HepG2 (cell line): ENCODE measurements around the gene RARA. TPM values are rescaled to one million over a fixed set of nuclear protein-coding genes. Genes with fewer than 3 reads are reported as not detected.
A peak's percentile ranks its signal among the peaks of the same experiment; 100 is the strongest.

Experiments
- CBX5 ChIP-seq: sonication (generic); formaldehyde crosslinking; IDR thresholded peaks from 2 replicates; pipeline ENCODE4 v1.4.0; 2020; ENCODE audit warnings: missing genetic modification reagents, borderline replicate concordance
- CENPX ChIP-seq: sonication (generic); formaldehyde crosslinking; IDR thresholded peaks from 2 replicates; pipeline ENCODE4 v1.9.0; 2021; ENCODE audit warnings: mild to moderate bottlenecking, missing genetic modification reagents, moderate library complexity
- CHD4 ChIP-seq: fragments of 200-600 bp; sonication (generic); IDR thresholded peaks from 2 replicates; pipeline ENCODE4 v1.7.0; 2017; ENCODE audit warnings: mild to moderate bottlenecking, low read length, borderline replicate concordance
- DR1 ChIP-seq: sonication (generic); formaldehyde crosslinking; IDR thresholded peaks from 2 replicates; pipeline ENCODE4 v1.8.0; 2021; ENCODE audit warnings: mild to moderate bottlenecking, missing genetic modification reagents, inconsistent platforms
- FOSL2 ChIP-seq: sonication (generic); formaldehyde crosslinking; IDR thresholded peaks from 2 replicates; pipeline ENCODE4 v1.4.0; 2020; ENCODE audit warnings: missing genetic modification reagents
- HOXA9 ChIP-seq: sonication (generic); formaldehyde crosslinking; IDR thresholded peaks from 2 replicates; pipeline ENCODE4 v1.8.1; 2022; ENCODE audit warnings: missing genetic modification reagents, mild to moderate bottlenecking, moderate library complexity, borderline replicate concordance
- MLLT10 ChIP-seq: sonication (generic); formaldehyde crosslinking; IDR thresholded peaks from 2 replicates; pipeline ENCODE4 v1.4.0; 2020; ENCODE audit warnings: missing genetic modification reagents
- SIN3A ChIP-seq: IDR thresholded peaks from 2 replicates; pipeline ENCODE4 v1.6.1; 2011; ENCODE audit warnings: low read depth, mild to moderate bottlenecking, control low read depth, low read length, borderline replicate concordance
- SMC3 ChIP-seq: IDR thresholded peaks from 2 replicates; pipeline ENCODE4 v1.6.1; 2011; ENCODE audit warnings: low read length, improper control_type of control experiment
- SRF ChIP-seq: IDR thresholded peaks from 2 replicates; pipeline ENCODE4 v1.6.1; 2011; ENCODE audit warnings: mild to moderate bottlenecking, low read depth, low read length, moderate library complexity
- ZBTB8A ChIP-seq: sonication (generic); formaldehyde crosslinking; IDR thresholded peaks from 2 replicates; pipeline ENCODE4 v1.4.0; 2020; ENCODE audit warnings: mild to moderate bottlenecking, low read depth, missing genetic modification reagents, borderline replicate concordance
- ZFP36 ChIP-seq: fragments of 150-350 bp; IDR thresholded peaks from 2 replicates; pipeline ENCODE4 v1.6.1; 2018; ENCODE audit warnings: borderline replicate concordance, low read length, low read depth; ENCODE audit not compliant: partially characterized antibody
- ZFP90 ChIP-seq: sonication (generic); formaldehyde crosslinking; IDR thresholded peaks from 2 replicates; pipeline ENCODE4 v1.8.0; 2022; ENCODE audit warnings: missing genetic modification reagents, mild to moderate bottlenecking, inconsistent platforms, borderline replicate concordance
- ZMYM4 ChIP-seq: sonication (generic); formaldehyde crosslinking; IDR thresholded peaks from 2 replicates; pipeline ENCODE4 v1.8.1; 2023; ENCODE audit warnings: mild to moderate bottlenecking, missing genetic modification reagents
- ZNF274 ChIP-seq: sonication (generic); formaldehyde crosslinking; IDR thresholded peaks from 2 replicates; pipeline ENCODE4 v1.5.1; 2020; ENCODE audit warnings: mild to moderate bottlenecking, missing genetic modification reagents
- ZNF431 ChIP-seq: sonication (generic); formaldehyde crosslinking; IDR thresholded peaks from 2 replicates; pipeline ENCODE4 v1.9.0; 2022; ENCODE audit warnings: missing genetic modification reagents, low read depth, mild to moderate bottlenecking, borderline replicate concordance
- ZNF562 ChIP-seq: sonication (generic); formaldehyde crosslinking; IDR thresholded peaks from 2 replicates; pipeline ENCODE4 v1.8.0; 2022; ENCODE audit warnings: missing genetic modification reagents, borderline replicate concordance
- ZNF713 ChIP-seq: sonication (generic); formaldehyde crosslinking; IDR thresholded peaks from 2 replicates; pipeline ENCODE4 v1.4.0; 2020; ENCODE audit warnings: mild to moderate bottlenecking, missing genetic modification reagents
- polyA plus RNA-seq, 8 experiments: library from polyadenylated mRNA; depleted of rRNA in 3 of 8; stranded (reverse) in 7 of 8; unstranded in 1 of 8; fragments of >200 nt; fragmentation: Illumina TruSeq in 4 of 8; extraction: Trizol in 4 of 8; gene quantifications; 2 replicates each; pipeline versions ENCODE4 v1.2.1 to v1.2.3, GENCODE V29; 2011 to 2016; ENCODE audit warnings: low read depth in 4 of 8, missing spikeins in 1 of 8, mixed read lengths in 1 of 8; ENCODE audit not compliant: insufficient read depth in 1 of 8
- total RNA-seq, 5 experiments: library from RNA; depleted of rRNA; stranded (reverse); fragments of >200 nt; fragmentation: Illumina TruSeq; extraction: Trizol; gene quantifications; 2 replicates each; pipeline ENCODE4 v1.2.3, GENCODE V29; 2016; ENCODE audit warnings: low read depth in 1 of 5
- TF ChIP-seq, protein P1 (sequence below): sonication (generic); formaldehyde crosslinking; IDR thresholded peaks from 2 replicates; pipeline ENCODE4; 2020; ENCODE audit warnings: missing genetic modification reagents, mild to moderate bottlenecking, borderline replicate concordance
- TF ChIP-seq, protein P2 (sequence below): sonication (generic); formaldehyde crosslinking; IDR thresholded peaks from 2 replicates; pipeline ENCODE4 v1.4.0; 2020; ENCODE audit warnings: missing genetic modification reagents

Gene RARA
- total and polyA plus RNA-seq, 2 of the 13 experiments (the other 11 are each of a cell fraction or from before 2014, with no cell fraction given): 6.4 to 8.6 TPM

GRCh38 chr17:40287494-40288369 is 21.2 kb upstream of the RARA start, which contains the start of gene CDC6 (continued):
- TF ChIP-seq ZNF274 (peak; percentile 93), ZMYM4 (CRISPR knock-in tag) (peak; percentile 67), ZNF562 (CRISPR knock-in tag) (0 out of 2 replicates have a peak, but pooled peaks have one; percentile 32), SIN3A (peak; percentile 100), MLLT10 (CRISPR knock-in tag) (no peak), ZNF713 (peak; percentile 75; the same call in 1 of the 2 replicates), CHD4 (no peak), ZFP90 (CRISPR knock-in tag) (peak; percentile 95), ZFP36 (no peak), SRF (no peak), CENPX (CRISPR knock-in tag) (no peak), ZBTB8A (no peak), CBX5 (CRISPR knock-in tag) (no peak), FOSL2 (CRISPR knock-in tag) (peak; percentile 52), ZNF431 (CRISPR knock-in tag) (no peak), SMC3 (no peak), DR1 (CRISPR knock-in tag) (peak; percentile 90), HOXA9 (CRISPR knock-in tag) (no peak; the same call in 1 of the 2 replicates)
- TF ChIP-seq, protein P1, sequence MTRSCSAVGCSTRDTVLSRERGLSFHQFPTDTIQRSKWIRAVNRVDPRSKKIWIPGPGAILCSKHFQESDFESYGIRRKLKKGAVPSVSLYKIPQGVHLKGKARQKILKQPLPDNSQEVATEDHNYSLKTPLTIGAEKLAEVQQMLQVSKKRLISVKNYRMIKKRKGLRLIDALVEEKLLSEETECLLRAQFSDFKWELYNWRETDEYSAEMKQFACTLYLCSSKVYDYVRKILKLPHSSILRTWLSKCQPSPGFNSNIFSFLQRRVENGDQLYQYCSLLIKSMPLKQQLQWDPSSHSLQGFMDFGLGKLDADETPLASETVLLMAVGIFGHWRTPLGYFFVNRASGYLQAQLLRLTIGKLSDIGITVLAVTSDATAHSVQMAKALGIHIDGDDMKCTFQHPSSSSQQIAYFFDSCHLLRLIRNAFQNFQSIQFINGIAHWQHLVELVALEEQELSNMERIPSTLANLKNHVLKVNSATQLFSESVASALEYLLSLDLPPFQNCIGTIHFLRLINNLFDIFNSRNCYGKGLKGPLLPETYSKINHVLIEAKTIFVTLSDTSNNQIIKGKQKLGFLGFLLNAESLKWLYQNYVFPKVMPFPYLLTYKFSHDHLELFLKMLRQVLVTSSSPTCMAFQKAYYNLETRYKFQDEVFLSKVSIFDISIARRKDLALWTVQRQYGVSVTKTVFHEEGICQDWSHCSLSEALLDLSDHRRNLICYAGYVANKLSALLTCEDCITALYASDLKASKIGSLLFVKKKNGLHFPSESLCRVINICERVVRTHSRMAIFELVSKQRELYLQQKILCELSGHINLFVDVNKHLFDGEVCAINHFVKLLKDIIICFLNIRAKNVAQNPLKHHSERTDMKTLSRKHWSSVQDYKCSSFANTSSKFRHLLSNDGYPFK (CRISPR knock-in tag): peak; percentile 86; the same call in 1 of the 2 replicates
- TF ChIP-seq, protein P2, sequence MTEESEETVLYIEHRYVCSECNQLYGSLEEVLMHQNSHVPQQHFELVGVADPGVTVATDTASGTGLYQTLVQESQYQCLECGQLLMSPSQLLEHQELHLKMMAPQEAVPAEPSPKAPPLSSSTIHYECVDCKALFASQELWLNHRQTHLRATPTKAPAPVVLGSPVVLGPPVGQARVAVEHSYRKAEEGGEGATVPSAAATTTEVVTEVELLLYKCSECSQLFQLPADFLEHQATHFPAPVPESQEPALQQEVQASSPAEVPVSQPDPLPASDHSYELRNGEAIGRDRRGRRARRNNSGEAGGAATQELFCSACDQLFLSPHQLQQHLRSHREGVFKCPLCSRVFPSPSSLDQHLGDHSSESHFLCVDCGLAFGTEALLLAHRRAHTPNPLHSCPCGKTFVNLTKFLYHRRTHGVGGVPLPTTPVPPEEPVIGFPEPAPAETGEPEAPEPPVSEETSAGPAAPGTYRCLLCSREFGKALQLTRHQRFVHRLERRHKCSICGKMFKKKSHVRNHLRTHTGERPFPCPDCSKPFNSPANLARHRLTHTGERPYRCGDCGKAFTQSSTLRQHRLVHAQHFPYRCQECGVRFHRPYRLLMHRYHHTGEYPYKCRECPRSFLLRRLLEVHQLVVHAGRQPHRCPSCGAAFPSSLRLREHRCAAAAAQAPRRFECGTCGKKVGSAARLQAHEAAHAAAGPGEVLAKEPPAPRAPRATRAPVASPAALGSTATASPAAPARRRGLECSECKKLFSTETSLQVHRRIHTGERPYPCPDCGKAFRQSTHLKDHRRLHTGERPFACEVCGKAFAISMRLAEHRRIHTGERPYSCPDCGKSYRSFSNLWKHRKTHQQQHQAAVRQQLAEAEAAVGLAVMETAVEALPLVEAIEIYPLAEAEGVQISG (CRISPR knock-in tag): peak; percentile 78
